Measurements from ENCODE around the gene INTS11. TPM values are rescaled to one million over a fixed set of nuclear protein-coding genes. Genes with fewer than 3 reads are reported as not detected.

INTS11 gene
- total RNA-seq, 3 donors from 2014 or later: 89.9 to 127 (median 95.5) TPM

DNA sequence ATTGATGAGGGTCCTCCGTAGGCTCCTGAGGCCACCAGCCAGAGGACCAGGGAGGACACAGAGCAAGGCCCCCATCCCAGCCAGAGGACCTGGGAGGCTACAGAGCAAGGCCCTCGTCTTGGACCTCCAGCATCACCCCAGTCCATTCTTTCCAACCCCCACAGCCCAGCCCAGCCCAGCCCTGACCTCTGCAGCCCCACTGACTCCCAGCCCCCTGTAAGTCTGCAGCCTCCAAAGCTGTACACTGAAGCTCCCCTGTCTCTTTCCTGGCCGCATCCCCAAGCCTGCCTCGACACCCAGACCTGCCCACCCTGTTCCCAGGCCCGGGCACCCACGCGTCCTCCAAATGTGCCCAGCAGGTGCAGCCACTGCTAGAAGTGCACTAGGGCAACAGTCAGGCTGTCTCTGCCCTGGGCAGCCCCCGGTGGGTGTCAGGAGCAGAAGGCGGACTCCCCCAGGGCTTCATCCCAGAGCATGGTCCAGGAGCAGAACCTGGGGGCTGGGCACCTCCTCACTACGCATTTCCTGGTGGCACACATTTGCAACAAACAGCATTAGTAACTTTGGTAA, 22.7 kb upstream of the INTS11 start:
- Histone ChIP-seq H3K9me3 (no peaks in the 10 kb centered on the region), H3K36me3 (ENCODE audit: low read depth) (no peaks in the 10 kb centered on the region), H3K4me3 (no peak overlapping the region), H3K4me1 (ENCODE audit: low read depth) (peaks cover 29% of the 10 kb centered on the region)
- ATAC-seq: no peak
- intact Hi-C loops (cut with DNase I, micrococcal nuclease): no loop called here
- TF ChIP-seq, protein P1, sequence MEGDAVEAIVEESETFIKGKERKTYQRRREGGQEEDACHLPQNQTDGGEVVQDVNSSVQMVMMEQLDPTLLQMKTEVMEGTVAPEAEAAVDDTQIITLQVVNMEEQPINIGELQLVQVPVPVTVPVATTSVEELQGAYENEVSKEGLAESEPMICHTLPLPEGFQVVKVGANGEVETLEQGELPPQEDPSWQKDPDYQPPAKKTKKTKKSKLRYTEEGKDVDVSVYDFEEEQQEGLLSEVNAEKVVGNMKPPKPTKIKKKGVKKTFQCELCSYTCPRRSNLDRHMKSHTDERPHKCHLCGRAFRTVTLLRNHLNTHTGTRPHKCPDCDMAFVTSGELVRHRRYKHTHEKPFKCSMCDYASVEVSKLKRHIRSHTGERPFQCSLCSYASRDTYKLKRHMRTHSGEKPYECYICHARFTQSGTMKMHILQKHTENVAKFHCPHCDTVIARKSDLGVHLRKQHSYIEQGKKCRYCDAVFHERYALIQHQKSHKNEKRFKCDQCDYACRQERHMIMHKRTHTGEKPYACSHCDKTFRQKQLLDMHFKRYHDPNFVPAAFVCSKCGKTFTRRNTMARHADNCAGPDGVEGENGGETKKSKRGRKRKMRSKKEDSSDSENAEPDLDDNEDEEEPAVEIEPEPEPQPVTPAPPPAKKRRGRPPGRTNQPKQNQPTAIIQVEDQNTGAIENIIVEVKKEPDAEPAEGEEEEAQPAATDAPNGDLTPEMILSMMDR (IDR thresholded peaks at IDR 0.05): no peak
- no peak for DNase-seq

- DNase-seq (no peak), ATAC-seq (no peak)
- Histone ChIP-seq H3K36me3 (ENCODE audit: low read depth) (no peaks in the 10 kb centered on the region), H3K9me3 (no peaks in the 10 kb centered on the region), H3K4me1 (ENCODE audit: low read depth) (peaks cover 29% of the 10 kb centered on the region), H3K4me3 (no peak overlapping the region)
- intact Hi-C loops (cut with DNase I, micrococcal nuclease): no loop called here
- TF ChIP-seq, protein P1 (IDR thresholded peaks at IDR 0.05): no peak
Measured at GRCh38 chr1:1346501-1346890, 22.0 kb upstream of the INTS11 start.

GRCh38 chr1:1345860-1346500, 21.5 kb upstream of the INTS11 start:
- no peaks in the 10 kb centered on the region for H3K36me3 ChIP-seq (ENCODE audit: low read depth)
- ATAC-seq (no peak), DNase-seq (no peak)
- intact Hi-C loops (cut with DNase I, micrococcal nuclease): no loop called here
- H3K4me1 ChIP-seq (ENCODE audit: low read depth): peaks cover 29% of the 10 kb centered on the region
- TF ChIP-seq, protein P1 (IDR thresholded peaks at IDR 0.05): no peak
- H3K4me3 ChIP-seq: no peak overlapping the region
- no peaks in the 10 kb centered on the region for H3K9me3 ChIP-seq

GRCh38 chr1:1345384-1345783, 20.9 kb upstream of the INTS11 start:
- H3K36me3 ChIP-seq (ENCODE audit: low read depth): no peaks in the 10 kb centered on the region
- TF ChIP-seq, protein P1 (IDR thresholded peaks at IDR 0.05): no peak
- H3K9me3 ChIP-seq: no peaks in the 10 kb centered on the region
- no peak overlapping the region for H3K4me3 ChIP-seq
- H3K4me1 ChIP-seq (ENCODE audit: low read depth): peaks cover 29% of the 10 kb centered on the region
- DNase-seq (no peak), ATAC-seq (no peak)
- intact Hi-C loops (cut with DNase I, micrococcal nuclease): no loop called here

GRCh38 chr1:1344655-1345361, 20.3 kb upstream of the INTS11 start:
- TF ChIP-seq, protein P1 (IDR thresholded peaks at IDR 0.05): no peak
- H3K9me3 ChIP-seq: no peaks in the 10 kb centered on the region
- DNase-seq (no peak), ATAC-seq (peak; percentile 57)
- intact Hi-C loops (cut with DNase I, micrococcal nuclease): no loop called here
- H3K36me3 ChIP-seq (ENCODE audit: low read depth): no peaks in the 10 kb centered on the region
- H3K4me1 ChIP-seq (ENCODE audit: low read depth): peaks cover 29% of the 10 kb centered on the region
- no peak overlapping the region for H3K4me3 ChIP-seq
